Measurements from ENCODE around the gene CLIC5. TPM values are rescaled to one million over a fixed set of nuclear protein-coding genes. Genes with fewer than 3 reads are reported as not detected.

CLIC5 gene
- polyA plus RNA-seq, 3 donors = not detected

DNA sequence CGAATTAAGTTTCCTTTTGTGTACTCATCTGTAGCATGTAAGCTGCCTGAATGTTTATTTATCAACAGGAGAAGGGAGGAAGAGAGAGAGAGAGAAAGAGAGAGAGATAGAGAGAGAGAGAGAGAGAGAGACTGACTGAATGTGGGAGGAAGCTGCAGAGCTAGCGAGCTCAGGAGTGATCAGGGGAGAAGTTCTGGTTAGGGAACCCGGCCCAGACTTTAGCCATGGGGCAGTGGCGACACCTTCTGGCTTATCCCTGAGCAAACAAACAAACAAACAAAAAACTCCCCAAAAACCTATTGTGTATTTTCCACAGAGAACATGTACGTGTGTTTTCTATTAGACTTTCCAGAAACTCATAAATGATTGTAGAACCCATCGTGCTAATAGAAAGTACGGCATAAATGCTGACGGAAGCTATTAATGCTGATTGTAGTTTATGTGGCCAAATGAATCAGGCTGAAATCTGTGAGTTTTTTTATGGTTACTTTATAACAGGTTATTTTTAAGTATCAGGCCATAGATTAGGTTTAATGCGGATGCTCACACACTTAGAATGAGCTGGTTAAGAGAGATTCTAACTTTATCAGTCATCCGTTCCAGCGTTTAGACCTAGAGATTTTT, 92.8 kb downstream of the CLIC5 start:
- Histone ChIP-seq H3K27me3 (ENCODE audit: control insufficient read depth in 2 of 2, insufficient read depth in 2 of 2, low read length in 2 of 2) (no peaks in the 10 kb centered on the region), H3K36me3 (replicated peaks in 1 of 2; ENCODE audit: control insufficient read depth in 1 of 2, insufficient read depth in 2 of 2, low read length in 2 of 2) (no peaks in the 10 kb centered on the region), H3K9me3 (replicated peaks in 1 of 2; ENCODE audit: control insufficient read depth in 1 of 2, insufficient read depth in 1 of 2, low read length in 2 of 2) (no peaks in the 10 kb centered on the region), H2AFZ (ENCODE audit: insufficient read depth, low read depth, low read length, poor library complexity, severe bottlenecking) (no peak overlapping the region), H3K4me1 (ENCODE audit: control insufficient read depth in 1 of 2, insufficient read depth in 2 of 2, low read length in 2 of 2) (no peaks in the 10 kb centered on the region), H3K4me3 (replicated peaks in 1 of 3; ENCODE audit: low read depth in 2 of 3, low read length in 3 of 3) (no peak overlapping the region), H3K79me2 (ENCODE audit: insufficient read depth, low read length) (no peaks in the 10 kb centered on the region), H3K9ac (ENCODE audit: insufficient read depth, low read length, poor library complexity, severe bottlenecking) (no peak overlapping the region), H4K20me1 (ENCODE audit: insufficient read depth, low read length) (no peaks in the 10 kb centered on the region), H3K4me2 (replicated peaks; ENCODE audit: extremely low read depth, low read length, poor library complexity, severe bottlenecking) (no peak overlapping the region), H3K27ac (ENCODE audit: low read depth in 1 of 2, low read length in 2 of 2) (no peak overlapping the region)
- H3K4me3 Mint-ChIP-seq = no peak overlapping the region
- peaks cover 1 to 2% (median 2%) of the 10 kb centered on the region in 3 donors for H3K27me3 Mint-ChIP-seq (ENCODE audit: low read depth in 3 of 3)
- no peak overlapping the region for H3K27ac Mint-ChIP-seq
- no peaks in the 10 kb centered on the region for H3K9me3 Mint-ChIP-seq
- intact Hi-C loops (cut with micrococcal nuclease) = loop anchor here (2.0 to 10.0 kb wide), 3 partner anchors 1266 to 1448 kb away; no protein-coding TSS in a partner anchor
- H3K4me1 Mint-ChIP-seq = peaks cover 5% of the 10 kb centered on the region
- H3K36me3 Mint-ChIP-seq = no peaks in the 10 kb centered on the region
- WGBS (ENCODE audit: insufficient coverage) = 44% methylated on average over 5 of the region's 11 CpGs
- peak; percentile 39 to 58 (median 56) for DNase-seq
- peak; percentile 72 for TF ChIP-seq CTCF (IDR thresholded peaks at IDR 0.05)

DNA sequence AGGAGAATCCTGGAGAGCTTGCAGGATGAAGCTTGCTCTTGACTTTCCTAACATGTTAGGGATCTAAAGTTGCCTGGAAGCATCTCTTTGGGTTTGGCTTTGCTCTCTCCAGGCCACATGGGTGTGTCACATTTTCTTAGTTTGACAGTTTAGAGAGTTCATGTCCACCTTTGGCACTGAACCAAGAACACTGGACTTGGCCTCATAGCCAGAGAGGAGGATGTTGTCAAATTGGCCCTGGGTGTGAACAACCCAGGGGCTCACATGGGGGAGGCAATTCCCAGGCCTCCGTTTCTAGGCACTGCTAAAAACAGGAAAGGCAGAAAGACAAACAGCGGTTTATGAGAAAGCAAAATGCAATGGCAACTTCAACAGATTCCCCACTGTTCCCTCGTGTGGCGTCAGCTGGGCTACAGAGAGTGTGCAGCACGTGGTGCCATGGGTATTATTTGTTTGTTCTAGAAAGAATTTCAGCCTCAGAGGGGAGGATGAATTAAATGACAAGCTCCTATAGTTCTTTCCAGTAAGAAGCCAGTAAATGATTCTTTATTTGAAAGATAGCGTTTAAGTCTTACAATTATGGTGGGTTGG, 93.9 kb downstream of the CLIC5 start:
- no peak for TF ChIP-seq CTCF (IDR thresholded peaks at IDR 0.05)

More for the DNA sequence above, 93.9 kb downstream of the CLIC5 start:
- no peaks in the 10 kb centered on the region for H3K4me1 ChIP-seq (ENCODE audit: control insufficient read depth in 1 of 2, insufficient read depth in 2 of 2, low read length in 2 of 2)
- Mint-ChIP-seq H3K27me3 (ENCODE audit: low read depth in 3 of 3) (peaks cover 1 to 2% (median 2%) of the 10 kb centered on the region in 3 donors), H3K36me3 (no peaks in the 10 kb centered on the region), H3K4me1 (peaks cover 5% of the 10 kb centered on the region), H3K27ac (no peak overlapping the region), H3K9me3 (no peaks in the 10 kb centered on the region), H3K4me3 (no peak overlapping the region)
- no peaks in the 10 kb centered on the region for H3K36me3 ChIP-seq (replicated peaks in 1 of 2; ENCODE audit: control insufficient read depth in 1 of 2, insufficient read depth in 2 of 2, low read length in 2 of 2)
- no peaks in the 10 kb centered on the region for H3K27me3 ChIP-seq (ENCODE audit: control insufficient read depth in 2 of 2, insufficient read depth in 2 of 2, low read length in 2 of 2)
- WGBS (ENCODE audit: insufficient coverage) = 79% methylated on average over 2 of the region's 6 CpGs
- H3K9ac ChIP-seq (ENCODE audit: insufficient read depth, low read length, poor library complexity, severe bottlenecking) = no peak overlapping the region
- H3K4me2 ChIP-seq (replicated peaks; ENCODE audit: extremely low read depth, low read length, poor library complexity, severe bottlenecking) = no peak overlapping the region
- H3K9me3 ChIP-seq (replicated peaks in 1 of 2; ENCODE audit: control insufficient read depth in 1 of 2, insufficient read depth in 1 of 2, low read length in 2 of 2) = no peaks in the 10 kb centered on the region
- no peak overlapping the region for H3K4me3 ChIP-seq (replicated peaks in 1 of 3; ENCODE audit: low read depth in 2 of 3, low read length in 3 of 3)
- H3K79me2 ChIP-seq (ENCODE audit: insufficient read depth, low read length) = no peaks in the 10 kb centered on the region
- no peak overlapping the region for H2AFZ ChIP-seq (ENCODE audit: insufficient read depth, low read depth, low read length, poor library complexity, severe bottlenecking)
- H4K20me1 ChIP-seq (ENCODE audit: insufficient read depth, low read length) = no peaks in the 10 kb centered on the region
- H3K27ac ChIP-seq (ENCODE audit: low read depth in 1 of 2, low read length in 2 of 2) = no peak overlapping the region
- intact Hi-C loops (cut with micrococcal nuclease) = loop anchor here (2.0 to 10.0 kb wide), 3 partner anchors 1264 to 1447 kb away; no protein-coding TSS in a partner anchor
- DNase-seq = no peak

Measured in CD14-positive monocyte (primary cell).